ENCODE results near the gene NCK2. TPM values are rescaled to one million over a fixed set of nuclear protein-coding genes. Genes with fewer than 3 reads are reported as not detected.

Gene NCK2
- total RNA-seq, 1 donor from 2014 or later: 45.9 TPM

DNA sequence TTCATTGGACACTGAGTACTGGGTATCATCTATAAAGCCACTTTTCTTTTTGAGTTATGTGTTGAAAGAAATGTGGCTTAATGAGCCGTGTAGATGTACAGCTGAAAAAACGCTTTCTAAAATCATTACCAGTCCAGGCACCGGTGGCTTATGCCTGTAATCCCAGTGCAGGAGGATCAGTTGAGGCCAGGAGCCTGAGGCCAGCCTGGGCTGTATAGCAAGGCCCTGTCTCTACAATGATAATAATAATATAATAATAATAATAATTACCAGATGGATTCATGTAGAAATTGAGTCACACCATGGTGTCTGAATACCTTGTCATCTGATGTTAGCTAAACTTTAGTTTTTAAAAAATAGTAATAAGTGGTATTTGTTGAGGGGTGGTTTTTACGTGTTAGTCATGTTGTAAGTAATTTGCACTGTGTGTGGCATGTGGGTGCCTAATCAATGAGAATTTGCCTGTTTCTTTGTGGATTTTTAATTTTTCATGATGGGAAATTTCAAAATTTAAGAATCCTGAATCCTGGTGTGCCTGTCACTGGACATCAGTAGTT is 30.1 kb downstream of the NCK2 start:
- no peak for TF ChIP-seq POLR2A (IDR thresholded peaks at IDR 0.05)
- no peak for TF ChIP-seq POLR2AphosphoS5 (IDR thresholded peaks at IDR 0.05; ENCODE audit: insufficient read depth in 1 of 2, low read depth in 1 of 2)
- TF ChIP-seq, protein P1, sequence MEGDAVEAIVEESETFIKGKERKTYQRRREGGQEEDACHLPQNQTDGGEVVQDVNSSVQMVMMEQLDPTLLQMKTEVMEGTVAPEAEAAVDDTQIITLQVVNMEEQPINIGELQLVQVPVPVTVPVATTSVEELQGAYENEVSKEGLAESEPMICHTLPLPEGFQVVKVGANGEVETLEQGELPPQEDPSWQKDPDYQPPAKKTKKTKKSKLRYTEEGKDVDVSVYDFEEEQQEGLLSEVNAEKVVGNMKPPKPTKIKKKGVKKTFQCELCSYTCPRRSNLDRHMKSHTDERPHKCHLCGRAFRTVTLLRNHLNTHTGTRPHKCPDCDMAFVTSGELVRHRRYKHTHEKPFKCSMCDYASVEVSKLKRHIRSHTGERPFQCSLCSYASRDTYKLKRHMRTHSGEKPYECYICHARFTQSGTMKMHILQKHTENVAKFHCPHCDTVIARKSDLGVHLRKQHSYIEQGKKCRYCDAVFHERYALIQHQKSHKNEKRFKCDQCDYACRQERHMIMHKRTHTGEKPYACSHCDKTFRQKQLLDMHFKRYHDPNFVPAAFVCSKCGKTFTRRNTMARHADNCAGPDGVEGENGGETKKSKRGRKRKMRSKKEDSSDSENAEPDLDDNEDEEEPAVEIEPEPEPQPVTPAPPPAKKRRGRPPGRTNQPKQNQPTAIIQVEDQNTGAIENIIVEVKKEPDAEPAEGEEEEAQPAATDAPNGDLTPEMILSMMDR (IDR thresholded peaks at IDR 0.05): no peak
- Histone ChIP-seq H3K4me3 (no peak overlapping the region), H3K36me3 (no peaks in the 10 kb centered on the region), H3K9me3 (no peaks in the 10 kb centered on the region), H3K27ac (no peak overlapping the region), H3K4me1 (peaks cover 70% of the 10 kb centered on the region), H3K27me3 (no peaks in the 10 kb centered on the region)
- no peak for DNase-seq (ENCODE audit: extremely low spot score in 2 of 2)
- intact Hi-C loops (cut with DNase I): no loop called here

DNA sequence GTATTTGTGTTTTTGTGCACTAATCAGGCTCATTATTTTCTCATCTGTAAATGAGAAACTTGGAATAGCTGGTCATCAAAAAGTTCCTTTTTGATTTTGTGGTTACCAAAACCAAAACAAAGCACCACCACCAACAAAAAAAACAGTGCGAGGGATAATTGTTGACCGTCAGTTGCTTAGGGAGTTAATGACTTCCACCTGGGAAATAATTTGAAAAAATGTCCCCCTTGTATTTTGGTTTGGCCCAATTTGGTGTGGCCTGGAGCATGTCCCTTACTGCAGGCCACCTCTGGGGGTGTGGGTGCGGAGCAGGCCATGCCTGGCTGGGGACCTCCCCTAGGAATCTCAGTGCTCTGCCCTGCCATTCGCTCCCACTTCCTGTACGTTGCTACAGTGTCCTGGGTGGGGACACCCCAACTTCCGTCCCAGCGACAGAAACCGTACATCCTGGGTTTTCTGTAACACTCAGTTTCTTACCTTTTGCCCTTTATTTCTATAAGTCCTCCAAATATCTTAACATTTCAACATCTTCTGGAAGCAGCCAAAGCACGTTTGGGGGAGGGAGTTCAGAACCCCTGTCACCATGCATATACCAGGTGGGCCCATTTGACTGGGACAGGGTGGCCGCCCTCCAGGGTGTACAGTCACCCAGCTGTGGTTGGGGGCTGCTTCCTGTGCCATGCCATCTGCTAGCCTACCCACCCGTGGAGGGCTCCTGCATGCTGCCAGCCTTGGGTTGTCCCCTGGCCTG is 31.3 kb downstream of the NCK2 start:
- no peak for DNase-seq (ENCODE audit: extremely low spot score in 2 of 2)
- Histone ChIP-seq H3K9me3 (no peaks in the 10 kb centered on the region), H3K4me3 (no peak overlapping the region), H3K27me3 (no peaks in the 10 kb centered on the region), H3K36me3 (no peaks in the 10 kb centered on the region), H3K4me1 (peaks cover 75% of the 10 kb centered on the region), H3K27ac (no peak overlapping the region)
- TF ChIP-seq POLR2A (IDR thresholded peaks at IDR 0.05): no peak
- TF ChIP-seq, protein P1 (IDR thresholded peaks at IDR 0.05): no peak
- no peak for TF ChIP-seq POLR2AphosphoS5 (IDR thresholded peaks at IDR 0.05; ENCODE audit: insufficient read depth in 1 of 2, low read depth in 1 of 2)
- intact Hi-C loops (cut with DNase I): no loop called here

DNA sequence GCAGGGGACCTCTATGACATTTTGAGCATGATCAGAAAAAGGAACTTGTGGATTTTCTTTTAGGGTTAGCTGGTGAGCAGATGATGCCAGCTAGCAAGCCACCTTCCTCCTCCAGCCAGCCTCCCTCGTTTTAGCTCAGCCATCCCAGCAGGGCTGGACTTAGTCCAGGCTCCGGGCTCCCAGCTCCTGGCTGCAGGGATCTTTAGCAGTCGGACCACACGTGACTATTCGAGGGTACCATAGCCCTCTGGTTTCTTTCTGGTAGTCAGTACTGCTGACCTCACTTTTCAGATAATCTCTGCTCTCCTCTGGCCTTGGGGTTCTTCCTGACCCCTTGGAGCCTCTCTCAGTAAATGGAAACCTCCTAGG is 31.8 kb downstream of the NCK2 start:
- DNase-seq (ENCODE audit: extremely low spot score in 2 of 2): no peak
- H3K36me3 ChIP-seq: no peaks in the 10 kb centered on the region
- TF ChIP-seq POLR2A (IDR thresholded peaks at IDR 0.05) (no peak), POLR2AphosphoS5 (IDR thresholded peaks at IDR 0.05; ENCODE audit: insufficient read depth in 1 of 2, low read depth in 1 of 2) (no peak)
- TF ChIP-seq, protein P1 (IDR thresholded peaks at IDR 0.05): no peak
- peaks cover 76% of the 10 kb centered on the region for H3K4me1 ChIP-seq
- intact Hi-C loops (cut with DNase I): no loop called here
- no peaks in the 10 kb centered on the region for H3K27me3 ChIP-seq
- no peaks in the 10 kb centered on the region for H3K9me3 ChIP-seq
- H3K4me3 ChIP-seq: no peak overlapping the region
- H3K27ac ChIP-seq: no peak overlapping the region

GRCh38 chr2:105777031-105777482 is 32.3 kb downstream of the NCK2 start:
- intact Hi-C loops (cut with DNase I): no loop called here
- no peak overlapping the region for H3K27ac ChIP-seq
- TF ChIP-seq, protein P1 (IDR thresholded peaks at IDR 0.05): no peak
- TF ChIP-seq POLR2A (IDR thresholded peaks at IDR 0.05): no peak
- no peak for TF ChIP-seq POLR2AphosphoS5 (IDR thresholded peaks at IDR 0.05; ENCODE audit: insufficient read depth in 1 of 2, low read depth in 1 of 2)
- no peak for DNase-seq (ENCODE audit: extremely low spot score in 2 of 2)
- no peaks in the 10 kb centered on the region for H3K27me3 ChIP-seq
- H3K4me3 ChIP-seq: no peak overlapping the region
- no peaks in the 10 kb centered on the region for H3K36me3 ChIP-seq
- H3K4me1 ChIP-seq: peaks cover 76% of the 10 kb centered on the region
- H3K9me3 ChIP-seq: no peaks in the 10 kb centered on the region

- intact Hi-C loops (cut with DNase I): no loop called here
- H3K9me3 ChIP-seq: no peaks in the 10 kb centered on the region
- no peaks in the 10 kb centered on the region for H3K27me3 ChIP-seq
- DNase-seq (ENCODE audit: extremely low spot score in 2 of 2): no peak
- no peak overlapping the region for H3K4me3 ChIP-seq
- TF ChIP-seq POLR2AphosphoS5 (IDR thresholded peaks at IDR 0.05; ENCODE audit: insufficient read depth in 1 of 2, low read depth in 1 of 2) (no peak), POLR2A (IDR thresholded peaks at IDR 0.05) (no peak)
- TF ChIP-seq, protein P1 (IDR thresholded peaks at IDR 0.05): no peak
- H3K36me3 ChIP-seq: no peaks in the 10 kb centered on the region
- no peak overlapping the region for H3K27ac ChIP-seq
- H3K4me1 ChIP-seq: peaks cover 71% of the 10 kb centered on the region
These were observed 32.9 kb downstream of the NCK2 start for GRCh38 chr2:105777506-105778055.

Measured in vagina (tissue), 2 donors.